ENCODE results near the gene NETO2. TPM values are rescaled to one million over a fixed set of nuclear protein-coding genes. Genes with fewer than 3 reads are reported as not detected.
"Not testable (repeated sequence)": the region's sequence is repeated elsewhere in the genome, so short reads cannot be mapped to it uniquely, and the experiment has no call there.

The NETO2 gene
- polyA plus RNA-seq (2013, experiment 1 of 4), result 57.9 TPM
- polyA plus RNA-seq (2013, experiment 2 of 4), result 58.1 TPM
- 33.7 TPM for polyA plus RNA-seq (2013, experiment 3 of 4)
- polyA plus RNA-seq (2013, experiment 4 of 4), result 33.4 TPM

GRCh38 chr16:47143677-47144558 lies at the start of gene NETO2:
Gene NETO2, minus strand, starts transcription at chr16:47143945. Its CDS starts 333 bp downstream, at chr16:47143612.
- Histone ChIP-seq H3K4me1 (ENCODE audit: control insufficient read depth, insufficient read depth, low read length) (peaks cover 15% of the 10 kb centered on the region), H3K27ac (ENCODE audit: insufficient read depth, low read depth, low read length, poor library complexity, severe bottlenecking) (peak within 1 kb of the TSS; percentile 36), H3K9me3 (ENCODE audit: control insufficient read depth, low read length) (no peaks in the 10 kb centered on the region), H3K36me3 (ENCODE audit: control insufficient read depth, insufficient read depth, low read length) (no peaks in the 10 kb centered on the region), H3K27me3 (ENCODE audit: control insufficient read depth, insufficient read depth, low read length, poor library complexity, severe bottlenecking) (peaks cover 30% of the 10 kb centered on the region), H3K4me3 (ENCODE audit: insufficient read depth, low read depth, low read length) (peak within 1 kb of the TSS; percentile 62)
- 0 to 1% methylated on average over 130 of the region's 130 CpGs for WGBS, 2 experiments

- WGBS, 2 experiments, result 100% methylated on average over 1 to 2 of the region's 3 CpGs
- Histone ChIP-seq H3K36me3 (ENCODE audit: control insufficient read depth, insufficient read depth, low read length) (no peaks in the 10 kb centered on the region), H3K4me1 (ENCODE audit: control insufficient read depth, insufficient read depth, low read length) (no peaks in the 10 kb centered on the region), H3K9me3 (ENCODE audit: control insufficient read depth, low read length) (no peaks in the 10 kb centered on the region), H3K27ac (ENCODE audit: insufficient read depth, low read depth, low read length, poor library complexity, severe bottlenecking) (no peak overlapping the region), H3K27me3 (ENCODE audit: control insufficient read depth, insufficient read depth, low read length, poor library complexity, severe bottlenecking) (no peaks in the 10 kb centered on the region), H3K4me3 (ENCODE audit: insufficient read depth, low read depth, low read length) (no peak overlapping the region)
Observed at GRCh38 chr16:47182318-47182717, 38.6 kb upstream of the NETO2 start.

GRCh38 chr16:47181066-47181465 lies 37.3 kb upstream of the NETO2 start:
- WGBS, 2 experiments, result 93 to 95% methylated on average over 15 to 28 of the region's 31 CpGs
- not testable (repeated sequence) for H3K4me1 ChIP-seq (ENCODE audit: control insufficient read depth, insufficient read depth, low read length); H3K27ac ChIP-seq (ENCODE audit: insufficient read depth, low read depth, low read length, poor library complexity, severe bottlenecking); H3K9me3 ChIP-seq (ENCODE audit: control insufficient read depth, low read length); H3K27me3 ChIP-seq (ENCODE audit: control insufficient read depth, insufficient read depth, low read length, poor library complexity, severe bottlenecking); H3K36me3 ChIP-seq (ENCODE audit: control insufficient read depth, insufficient read depth, low read length); H3K4me3 ChIP-seq (ENCODE audit: insufficient read depth, low read depth, low read length)

GRCh38 chr16:47180073-47180472 lies 36.3 kb upstream of the NETO2 start:
- Histone ChIP-seq H3K36me3 (ENCODE audit: control insufficient read depth, insufficient read depth, low read length) (no peaks in the 10 kb centered on the region), H3K4me3 (ENCODE audit: insufficient read depth, low read depth, low read length) (no peak overlapping the region), H3K27me3 (ENCODE audit: control insufficient read depth, insufficient read depth, low read length, poor library complexity, severe bottlenecking) (no peaks in the 10 kb centered on the region), H3K4me1 (ENCODE audit: control insufficient read depth, insufficient read depth, low read length) (no peaks in the 10 kb centered on the region), H3K9me3 (ENCODE audit: control insufficient read depth, low read length) (no peaks in the 10 kb centered on the region), H3K27ac (ENCODE audit: insufficient read depth, low read depth, low read length, poor library complexity, severe bottlenecking) (no peak overlapping the region)
- 92 to 96% methylated on average over 8 of the region's 8 CpGs for WGBS, 2 experiments

- Histone ChIP-seq H3K27ac (ENCODE audit: insufficient read depth, low read depth, low read length, poor library complexity, severe bottlenecking) (no peak overlapping the region), H3K36me3 (ENCODE audit: control insufficient read depth, insufficient read depth, low read length) (no peaks in the 10 kb centered on the region), H3K27me3 (ENCODE audit: control insufficient read depth, insufficient read depth, low read length, poor library complexity, severe bottlenecking) (no peaks in the 10 kb centered on the region)
Observed at GRCh38 chr16:47175152-47175551, 31.4 kb upstream of the NETO2 start.

GRCh38 chr16:47162670-47163420 lies 19.1 kb upstream of the NETO2 start:
- Histone ChIP-seq H3K36me3 (ENCODE audit: control insufficient read depth, insufficient read depth, low read length) (no peaks in the 10 kb centered on the region), H3K27ac (ENCODE audit: insufficient read depth, low read depth, low read length, poor library complexity, severe bottlenecking) (no peak overlapping the region), H3K27me3 (ENCODE audit: control insufficient read depth, insufficient read depth, low read length, poor library complexity, severe bottlenecking) (no peaks in the 10 kb centered on the region), H3K4me1 (ENCODE audit: control insufficient read depth, insufficient read depth, low read length) (no peaks in the 10 kb centered on the region), H3K4me3 (ENCODE audit: insufficient read depth, low read depth, low read length) (no peak overlapping the region), H3K9me3 (ENCODE audit: control insufficient read depth, low read length) (no peaks in the 10 kb centered on the region)
- WGBS, 2 experiments, result 91 to 94% methylated on average over 9 to 10 of the region's 10 CpGs

More at GRCh38 chr16:47175152-47175551, 31.4 kb upstream of the NETO2 start:
- no peaks in the 10 kb centered on the region for H3K4me1 ChIP-seq (ENCODE audit: control insufficient read depth, insufficient read depth, low read length)
- H3K9me3 ChIP-seq (ENCODE audit: control insufficient read depth, low read length), result no peaks in the 10 kb centered on the region
- H3K4me3 ChIP-seq (ENCODE audit: insufficient read depth, low read depth, low read length), result no peak overlapping the region

GRCh38 chr16:47161464-47161863 lies 17.7 kb upstream of the NETO2 start:
- Histone ChIP-seq H3K9me3 (ENCODE audit: control insufficient read depth, low read length) (no peaks in the 10 kb centered on the region), H3K27me3 (ENCODE audit: control insufficient read depth, insufficient read depth, low read length, poor library complexity, severe bottlenecking) (no peaks in the 10 kb centered on the region), H3K4me3 (ENCODE audit: insufficient read depth, low read depth, low read length) (no peak overlapping the region), H3K36me3 (ENCODE audit: control insufficient read depth, insufficient read depth, low read length) (no peaks in the 10 kb centered on the region), H3K4me1 (ENCODE audit: control insufficient read depth, insufficient read depth, low read length) (no peaks in the 10 kb centered on the region), H3K27ac (ENCODE audit: insufficient read depth, low read depth, low read length, poor library complexity, severe bottlenecking) (no peak overlapping the region)
- 91 to 97% methylated on average over 3 of the region's 4 CpGs for WGBS, 2 experiments

- Histone ChIP-seq H3K27me3 (ENCODE audit: control insufficient read depth, insufficient read depth, low read length, poor library complexity, severe bottlenecking) (no peaks in the 10 kb centered on the region), H3K4me3 (ENCODE audit: insufficient read depth, low read depth, low read length) (no peak overlapping the region), H3K4me1 (ENCODE audit: control insufficient read depth, insufficient read depth, low read length) (no peaks in the 10 kb centered on the region), H3K9me3 (ENCODE audit: control insufficient read depth, low read length) (no peaks in the 10 kb centered on the region), H3K36me3 (ENCODE audit: control insufficient read depth, insufficient read depth, low read length) (no peaks in the 10 kb centered on the region), H3K27ac (ENCODE audit: insufficient read depth, low read depth, low read length, poor library complexity, severe bottlenecking) (no peak overlapping the region)
- WGBS, 2 experiments, result 91 to 94% methylated on average over 3 of the region's 3 CpGs
Observed at GRCh38 chr16:47160422-47160821, 16.7 kb upstream of the NETO2 start.

- Histone ChIP-seq H3K4me1 (ENCODE audit: control insufficient read depth, insufficient read depth, low read length) (no peaks in the 10 kb centered on the region), H3K36me3 (ENCODE audit: control insufficient read depth, insufficient read depth, low read length) (no peaks in the 10 kb centered on the region), H3K9me3 (ENCODE audit: control insufficient read depth, low read length) (no peaks in the 10 kb centered on the region), H3K4me3 (ENCODE audit: insufficient read depth, low read depth, low read length) (no peak overlapping the region), H3K27me3 (ENCODE audit: control insufficient read depth, insufficient read depth, low read length, poor library complexity, severe bottlenecking) (no peaks in the 10 kb centered on the region), H3K27ac (ENCODE audit: insufficient read depth, low read depth, low read length, poor library complexity, severe bottlenecking) (no peak overlapping the region)
Observed at GRCh38 chr16:47158992-47159391, 15.2 kb upstream of the NETO2 start.

GRCh38 chr16:47156680-47157215 lies 13.0 kb upstream of the NETO2 start:
- Histone ChIP-seq H3K4me1 (ENCODE audit: control insufficient read depth, insufficient read depth, low read length) (no peaks in the 10 kb centered on the region), H3K4me3 (ENCODE audit: insufficient read depth, low read depth, low read length) (no peak overlapping the region), H3K27me3 (ENCODE audit: control insufficient read depth, insufficient read depth, low read length, poor library complexity, severe bottlenecking) (no peaks in the 10 kb centered on the region), H3K9me3 (ENCODE audit: control insufficient read depth, low read length) (no peaks in the 10 kb centered on the region), H3K36me3 (ENCODE audit: control insufficient read depth, insufficient read depth, low read length) (peaks cover 7% of the 10 kb centered on the region), H3K27ac (ENCODE audit: insufficient read depth, low read depth, low read length, poor library complexity, severe bottlenecking) (no peak overlapping the region)
- 94 to 95% methylated on average over 3 of the region's 3 CpGs for WGBS, 2 experiments

All from ectodermal cell (in vitro differentiated cells).